ENCODE results near the gene PLVAP. TPM values are rescaled to one million over a fixed set of nuclear protein-coding genes. Genes with fewer than 3 reads are reported as not detected.

Gene PLVAP
- polyA plus RNA-seq, 1 donor (not counting 4 experiments of a cell fraction or from before 2014, with no cell fraction given): not detected

DNA sequence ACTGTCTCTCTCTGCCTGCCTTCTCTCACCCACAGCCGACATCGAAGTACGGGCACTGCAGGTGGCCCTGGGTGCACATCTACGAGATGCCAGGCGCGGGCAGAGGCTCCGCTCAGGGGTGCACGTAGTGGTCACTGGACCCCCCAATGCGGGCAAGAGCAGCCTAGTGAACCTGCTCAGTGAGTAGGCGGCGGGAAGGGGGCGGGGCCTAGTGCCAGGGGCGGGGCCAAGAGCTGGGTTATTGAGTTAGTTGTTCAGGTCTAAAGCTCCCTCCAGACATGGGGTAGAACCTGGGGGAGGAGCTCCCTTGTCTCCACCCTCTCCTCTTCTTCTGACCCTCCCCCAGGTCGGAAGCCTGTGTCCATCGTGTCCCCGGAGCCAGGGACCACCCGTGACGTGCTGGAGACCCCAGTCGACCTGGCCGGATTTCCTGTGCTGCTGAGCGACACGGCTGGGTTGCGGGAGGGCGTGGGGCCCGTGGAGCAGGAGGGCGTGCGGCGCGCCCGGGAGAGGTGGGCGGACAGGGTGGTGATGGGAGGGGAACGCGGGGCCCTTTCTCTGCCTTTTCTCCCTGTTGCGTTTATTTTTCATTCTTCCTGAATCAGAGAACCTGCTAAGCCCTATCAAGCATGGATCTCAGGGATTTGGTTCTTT lies 37.9 kb downstream of the PLVAP start:
- FAIRE-seq: no peak
- peaks cover 5% of the 10 kb centered on the region for H3K79me2 ChIP-seq (ENCODE audit: control insufficient read depth, insufficient read depth, low read length)
- H3K9me3 ChIP-seq (ENCODE audit: control insufficient read depth, low read depth, low read length): no peaks in the 10 kb centered on the region
- H2AFZ ChIP-seq (ENCODE audit: control insufficient read depth, low read length): no peak overlapping the region
- H3K36me3 ChIP-seq (ENCODE audit: control insufficient read depth in 2 of 2, extremely low read depth in 1 of 2, insufficient read depth in 2 of 2, low read length in 2 of 2): peaks cover 0 to 9% of the 10 kb centered on the region in 2 experiments
- dilution Hi-C loops (cut with MboI; ENCODE audit: extremely low pct_ligation_motif_present, low sequenced_read_pairs): no loop called here
- no peaks in the 10 kb centered on the region for H3K27me3 ChIP-seq (ENCODE audit: control insufficient read depth, extremely low read depth, insufficient read depth, low read length)
- H4K20me1 ChIP-seq (ENCODE audit: control insufficient read depth, extremely low read depth, insufficient read depth, low read length): no peaks in the 10 kb centered on the region
- H3K9ac ChIP-seq (ENCODE audit: control insufficient read depth, extremely low read depth, insufficient read depth, low read length): no peak overlapping the region
- no peak overlapping the region for H3K4me2 ChIP-seq (ENCODE audit: control insufficient read depth, extremely low read depth, insufficient read depth, low read depth, low read length)
- TF ChIP-seq EZH2 (IDR thresholded peaks at IDR 0.05; ENCODE audit: low read length): no peak
- TF ChIP-seq, protein P1, sequence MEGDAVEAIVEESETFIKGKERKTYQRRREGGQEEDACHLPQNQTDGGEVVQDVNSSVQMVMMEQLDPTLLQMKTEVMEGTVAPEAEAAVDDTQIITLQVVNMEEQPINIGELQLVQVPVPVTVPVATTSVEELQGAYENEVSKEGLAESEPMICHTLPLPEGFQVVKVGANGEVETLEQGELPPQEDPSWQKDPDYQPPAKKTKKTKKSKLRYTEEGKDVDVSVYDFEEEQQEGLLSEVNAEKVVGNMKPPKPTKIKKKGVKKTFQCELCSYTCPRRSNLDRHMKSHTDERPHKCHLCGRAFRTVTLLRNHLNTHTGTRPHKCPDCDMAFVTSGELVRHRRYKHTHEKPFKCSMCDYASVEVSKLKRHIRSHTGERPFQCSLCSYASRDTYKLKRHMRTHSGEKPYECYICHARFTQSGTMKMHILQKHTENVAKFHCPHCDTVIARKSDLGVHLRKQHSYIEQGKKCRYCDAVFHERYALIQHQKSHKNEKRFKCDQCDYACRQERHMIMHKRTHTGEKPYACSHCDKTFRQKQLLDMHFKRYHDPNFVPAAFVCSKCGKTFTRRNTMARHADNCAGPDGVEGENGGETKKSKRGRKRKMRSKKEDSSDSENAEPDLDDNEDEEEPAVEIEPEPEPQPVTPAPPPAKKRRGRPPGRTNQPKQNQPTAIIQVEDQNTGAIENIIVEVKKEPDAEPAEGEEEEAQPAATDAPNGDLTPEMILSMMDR (optimal IDR thresholded peaks at IDR 0.05 in 1 of 3, IDR thresholded peaks at IDR 0.05 in 1 of 3, conservative IDR thresholded peaks at IDR 0.05 in 1 of 3; ENCODE audit: extremely low read depth in 1 of 3, insufficient read depth in 2 of 3, low read length in 3 of 3): no peak
- no peak overlapping the region for H3K27ac ChIP-seq (ENCODE audit: control insufficient read depth, insufficient read depth, low read length)
- H3K4me1 ChIP-seq (ENCODE audit: control insufficient read depth, extremely low read depth, insufficient read depth, low read length): peaks cover 17% of the 10 kb centered on the region
- H3K4me3 ChIP-seq (ENCODE audit: control insufficient read depth in 2 of 3, extremely low read depth in 1 of 3, insufficient read depth in 2 of 3, low read depth in 1 of 3, low read length in 3 of 3): no peak overlapping the region
- H3K9me1 ChIP-seq (ENCODE audit: control insufficient read depth, extremely low read depth, insufficient read depth, low read length): no peaks in the 10 kb centered on the region
- DNase-seq (ENCODE audit: low read depth, low spot score): no peak

DNA sequence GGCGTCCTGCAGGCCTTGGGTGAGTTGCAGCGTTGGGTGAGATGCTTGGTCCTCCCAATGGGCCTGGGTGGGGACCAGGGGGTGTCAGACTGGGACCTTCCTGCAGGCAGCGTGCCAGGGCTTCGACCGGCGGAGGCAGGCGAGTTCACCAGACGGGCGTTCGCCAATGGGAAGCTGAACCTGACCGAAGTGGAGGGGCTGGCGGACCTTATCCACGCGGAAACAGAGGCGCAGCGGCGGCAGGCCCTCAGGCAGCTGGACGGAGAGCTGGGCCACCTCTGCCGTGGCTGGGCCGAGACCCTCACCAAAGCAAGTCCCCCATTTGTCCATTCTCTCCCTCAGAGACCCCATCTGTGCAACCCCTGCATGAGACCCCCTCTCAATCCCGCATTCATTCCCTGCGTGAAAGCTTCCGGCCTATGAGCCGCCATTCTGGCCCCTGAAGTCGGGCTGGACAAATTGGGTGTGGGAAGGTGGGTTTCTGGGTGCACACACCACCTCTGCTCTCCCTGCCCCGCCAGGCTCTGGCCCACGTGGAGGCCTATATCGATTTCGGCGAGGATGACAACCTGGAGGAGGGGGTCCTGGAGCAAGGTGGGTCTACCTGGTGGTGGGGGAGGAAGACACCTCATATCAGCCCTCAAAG lies 38.6 kb downstream of the PLVAP start:
- Histone ChIP-seq H3K27me3 (ENCODE audit: control insufficient read depth, extremely low read depth, insufficient read depth, low read length) (no peaks in the 10 kb centered on the region), H3K9ac (ENCODE audit: control insufficient read depth, extremely low read depth, insufficient read depth, low read length) (peak overlapping the region; percentile 92), H4K20me1 (ENCODE audit: control insufficient read depth, extremely low read depth, insufficient read depth, low read length) (no peaks in the 10 kb centered on the region), H3K36me3 (ENCODE audit: control insufficient read depth in 2 of 2, extremely low read depth in 1 of 2, insufficient read depth in 2 of 2, low read length in 2 of 2) (peaks cover 0 to 9% of the 10 kb centered on the region in 2 experiments), H3K4me2 (ENCODE audit: control insufficient read depth, extremely low read depth, insufficient read depth, low read depth, low read length) (peak overlapping the region; percentile 98), H3K79me2 (ENCODE audit: control insufficient read depth, insufficient read depth, low read length) (peaks cover 5% of the 10 kb centered on the region), H3K9me1 (ENCODE audit: control insufficient read depth, extremely low read depth, insufficient read depth, low read length) (no peaks in the 10 kb centered on the region), H2AFZ (ENCODE audit: control insufficient read depth, low read length) (no peak overlapping the region), H3K27ac (ENCODE audit: control insufficient read depth, insufficient read depth, low read length) (no peak overlapping the region), H3K9me3 (ENCODE audit: control insufficient read depth, low read depth, low read length) (no peaks in the 10 kb centered on the region), H3K4me1 (ENCODE audit: control insufficient read depth, extremely low read depth, insufficient read depth, low read length) (peaks cover 23% of the 10 kb centered on the region), H3K4me3 (ENCODE audit: control insufficient read depth in 2 of 3, extremely low read depth in 1 of 3, insufficient read depth in 2 of 3, low read depth in 1 of 3, low read length in 3 of 3) (peak overlapping the region; percentile 68 to 99 (median 80))
- TF ChIP-seq EZH2 (IDR thresholded peaks at IDR 0.05; ENCODE audit: low read length): no peak
- TF ChIP-seq, protein P1 (optimal IDR thresholded peaks at IDR 0.05 in 1 of 3, IDR thresholded peaks at IDR 0.05 in 1 of 3, conservative IDR thresholded peaks at IDR 0.05 in 1 of 3; ENCODE audit: extremely low read depth in 1 of 3, insufficient read depth in 2 of 3, low read length in 3 of 3): no peak
- FAIRE-seq (no peak), DNase-seq (ENCODE audit: low read depth, low spot score) (no peak)
- dilution Hi-C loops (cut with MboI; ENCODE audit: extremely low pct_ligation_motif_present, low sequenced_read_pairs): no loop called here

All from keratinocyte (primary cell).